DOHH2 (cell line): Measurements from ENCODE around the gene ZDHHC19.

Experiments
- H3F3A ChIP-seq: fragments of 200-600 bp; sonication (generic), shearing (Covaris generic); 2 replicates; pipeline ENCODE4 v1.6.0; 2016; ENCODE audit warnings: antibody characterized with exemption, mild to moderate bottlenecking; ENCODE audit not compliant: control insufficient read depth, insufficient read depth
- H3K27ac ChIP-seq: fragments of 200-600 bp; sonication (generic); 2 replicates; pipeline ENCODE4 v1.5.1; 2014; ENCODE audit warnings: low read depth, mild to moderate bottlenecking, low read length, moderate library complexity
- H3K27me3 ChIP-seq: fragments of 200-600 bp; sonication (generic); 2 replicates; pipeline ENCODE4 v1.6.1; 2014; ENCODE audit warnings: mild to moderate bottlenecking, low read length, mixed read lengths; ENCODE audit not compliant: control insufficient read depth
- H3K36me3 ChIP-seq: fragments of 200-600 bp; sonication (generic); 2 replicates; pipeline ENCODE4 v1.6.1; 2014; ENCODE audit warnings: mild to moderate bottlenecking, low read length, moderate library complexity, mixed read lengths; ENCODE audit not compliant: control insufficient read depth
- H3K4me1 ChIP-seq: fragments of 200-600 bp; sonication (generic); 2 replicates; pipeline ENCODE4 v1.6.1; 2014; ENCODE audit warnings: mild to moderate bottlenecking, low read length, mixed read lengths; ENCODE audit not compliant: control insufficient read depth
- H3K4me2 ChIP-seq: fragments of 200-600 bp; sonication (generic); 2 replicates; pipeline ENCODE4 v1.6.0; 2014; ENCODE audit warnings: mild to moderate bottlenecking, low read length, moderate library complexity
- H3K4me3 ChIP-seq: fragments of 200-600 bp; sonication (generic); 2 replicates; pipeline ENCODE4 v1.5.1; 2014; ENCODE audit warnings: mild to moderate bottlenecking, low read length, mixed read lengths
- H3K79me2 ChIP-seq: fragments of 200-600 bp; sonication (generic); 2 replicates; pipeline ENCODE4 v1.6.1; 2014; ENCODE audit warnings: mild to moderate bottlenecking, low read length, mixed read lengths; ENCODE audit not compliant: control insufficient read depth
- H3K9me2 ChIP-seq: fragments of 200-600 bp; sonication (generic); replicated peaks from 2 replicates; pipeline ENCODE4 v1.6.1; 2014; ENCODE audit warnings: mild to moderate bottlenecking, low read length, mixed read lengths; ENCODE audit not compliant: control insufficient read depth
- H3K9me3 ChIP-seq: fragments of 200-600 bp; sonication (generic); 2 replicates; pipeline ENCODE4 v1.6.1; 2014; ENCODE audit warnings: antibody characterized with exemption, low read length, mixed read lengths; ENCODE audit not compliant: control insufficient read depth, insufficient read depth
- H4K20me1 ChIP-seq: fragments of 200-600 bp; sonication (generic); 2 replicates; pipeline ENCODE4 v1.6.0; 2014; ENCODE audit warnings: low read depth, mild to moderate bottlenecking, antibody characterized with exemption, low read length, moderate library complexity; ENCODE audit not compliant: control insufficient read depth, insufficient read depth
- CTCF ChIP-seq: fragments of 200-600 bp; sonication (generic); IDR thresholded peaks from one replicate; pipeline ENCODE4 v1.5.1; 2014; ENCODE audit warnings: antibody characterized with exemption, mild to moderate bottlenecking, low read depth, low read length; ENCODE audit not compliant: poor library complexity, severe bottlenecking
- EZH2phosphoT487 ChIP-seq: fragments of 200-600 bp; sonication (generic); IDR thresholded peaks from 2 replicates; pipeline ENCODE4 v1.6.1; 2017; ENCODE audit warnings: borderline replicate concordance, mild to moderate bottlenecking, antibody characterized with exemption, low read length, moderate library complexity, mixed read lengths

Gene ZDHHC19, protein sequence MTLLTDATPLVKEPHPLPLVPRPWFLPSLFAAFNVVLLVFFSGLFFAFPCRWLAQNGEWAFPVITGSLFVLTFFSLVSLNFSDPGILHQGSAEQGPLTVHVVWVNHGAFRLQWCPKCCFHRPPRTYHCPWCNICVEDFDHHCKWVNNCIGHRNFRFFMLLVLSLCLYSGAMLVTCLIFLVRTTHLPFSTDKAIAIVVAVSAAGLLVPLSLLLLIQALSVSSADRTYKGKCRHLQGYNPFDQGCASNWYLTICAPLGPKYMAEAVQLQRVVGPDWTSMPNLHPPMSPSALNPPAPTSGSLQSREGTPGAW

DNA sequence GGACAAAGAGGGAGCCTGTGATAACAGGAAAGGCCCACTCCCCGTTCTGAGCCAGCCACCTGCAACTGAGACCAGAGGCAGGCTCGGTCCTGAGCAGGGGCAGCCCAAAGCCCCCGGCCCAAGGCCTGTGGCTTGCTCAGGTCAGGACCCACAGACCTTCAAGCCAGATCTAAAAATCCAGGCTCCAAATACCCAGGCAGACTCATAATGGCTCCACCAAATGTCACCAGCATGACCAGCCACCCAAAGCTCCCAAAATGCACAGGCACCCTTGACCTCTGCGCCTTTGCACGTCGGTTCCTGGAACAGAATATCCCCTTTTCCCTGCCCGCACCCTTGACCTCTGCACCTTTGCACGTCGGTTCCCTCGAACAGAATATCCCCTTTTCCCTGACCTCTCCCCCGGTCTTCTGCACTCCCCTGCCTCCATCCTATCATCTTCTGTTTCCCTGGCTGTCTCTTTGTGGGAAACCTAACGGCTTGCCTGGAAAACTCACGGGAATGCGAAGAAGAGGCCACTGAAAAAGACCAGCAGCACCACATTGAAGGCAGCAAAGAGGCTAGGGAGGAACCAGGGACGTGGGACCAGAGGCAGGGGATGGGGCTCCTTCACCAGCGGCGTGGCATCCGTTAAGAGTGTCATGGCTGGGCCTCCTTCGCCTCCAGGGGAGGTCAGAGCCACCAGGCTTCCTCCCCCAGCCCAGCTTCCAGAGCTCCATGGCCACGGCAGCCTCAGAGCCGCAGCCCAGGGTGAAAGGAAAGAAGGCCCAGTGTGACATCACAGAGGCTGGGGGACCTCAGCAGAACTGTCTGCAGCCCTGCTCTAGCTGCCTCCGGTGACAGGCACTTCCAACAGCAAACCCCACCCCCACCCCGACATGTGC, at the start of gene ZDHHC19:
Gene ZDHHC19 (minus strand): TSS at position 728 of the 884 bp plus-strand sequence. CDS start 85 bp downstream, at position 643.
- no peak within 1 kb of the TSS for H3K4me2 ChIP-seq
- TF ChIP-seq CTCF, result no peak
- no peak for TF ChIP-seq EZH2phosphoT487
- H4K20me1 ChIP-seq, result no peaks in the 10 kb centered on the region
- no peaks in the 10 kb centered on the region for H3K79me2 ChIP-seq
- no peaks in the 10 kb centered on the region for H3K9me3 ChIP-seq
- H3K4me1 ChIP-seq, result peaks cover 4% of the 10 kb centered on the region
- no peaks in the 10 kb centered on the region for H3K36me3 ChIP-seq
- H3K4me3 ChIP-seq, result no peak within 1 kb of the TSS
- H3K27me3 ChIP-seq, result peaks cover 3% of the 10 kb centered on the region; the same call in 1 of the 2 replicates
- H3K9me2 ChIP-seq, result no peaks in the 10 kb centered on the region
- no peaks in the 10 kb centered on the region for H3F3A ChIP-seq
- H3K27ac ChIP-seq, result no peak within 1 kb of the TSS

DNA sequence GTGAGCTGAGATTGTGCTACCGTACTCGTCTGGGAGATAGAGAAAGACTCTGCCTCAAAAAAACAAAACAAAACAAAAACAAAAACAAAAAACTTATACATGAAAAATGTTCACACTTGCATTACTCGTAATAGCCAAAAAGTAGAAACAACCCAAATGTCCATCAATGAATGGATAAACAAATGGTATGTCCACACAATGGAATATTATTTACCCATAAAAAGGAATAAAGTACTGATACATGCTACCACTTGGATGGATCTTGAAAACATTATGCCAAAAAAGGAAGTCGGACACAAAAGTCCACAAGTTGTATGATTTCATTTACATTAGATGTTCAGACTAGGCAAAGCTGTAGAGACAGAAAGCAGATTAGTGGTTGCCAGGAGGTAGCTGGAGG, 49.6 kb upstream of the ZDHHC19 start:
- Histone ChIP-seq H3K4me3 (no peak overlapping the region), H3K79me2 (no peaks in the 10 kb centered on the region)

GRCh38 chr3:196255776-196256175, 44.6 kb upstream of the ZDHHC19 start:
- H3K27ac ChIP-seq, result no peak overlapping the region
- H3K9me3 ChIP-seq, result no peaks in the 10 kb centered on the region
- no peak overlapping the region for H3K4me2 ChIP-seq
- no peak overlapping the region for H3K4me3 ChIP-seq
- H4K20me1 ChIP-seq, result no peaks in the 10 kb centered on the region
- no peaks in the 10 kb centered on the region for H3K79me2 ChIP-seq
- H3F3A ChIP-seq, result 0 out of 2 replicates have a peak, but pooled peaks cover 6% of the 10 kb centered on the region
- H3K9me2 ChIP-seq, result no peaks in the 10 kb centered on the region
- H3K27me3 ChIP-seq, result no peaks in the 10 kb centered on the region
- H3K36me3 ChIP-seq, result no peaks in the 10 kb centered on the region
- H3K4me1 ChIP-seq, result no peaks in the 10 kb centered on the region
- no peak for TF ChIP-seq EZH2phosphoT487
- no peak for TF ChIP-seq CTCF

More for the DNA sequence above, 49.6 kb upstream of the ZDHHC19 start:
- H3K36me3 ChIP-seq, result no peaks in the 10 kb centered on the region
- H3K27me3 ChIP-seq, result no peaks in the 10 kb centered on the region
- no peak overlapping the region for H3K4me2 ChIP-seq
- H3K9me3 ChIP-seq, result no peaks in the 10 kb centered on the region
- TF ChIP-seq EZH2phosphoT487 (no peak), CTCF (no peak)
- 0 out of 2 replicates have a peak, but pooled peaks cover 2% of the 10 kb centered on the region for H3F3A ChIP-seq
- no peak overlapping the region for H3K27ac ChIP-seq
- H3K9me2 ChIP-seq, result no peaks in the 10 kb centered on the region
- H3K4me1 ChIP-seq, result no peaks in the 10 kb centered on the region
- H4K20me1 ChIP-seq, result no peaks in the 10 kb centered on the region
